ENCODE data around the gene FIG4.

- TF ChIP-seq FOXP2 (optimal IDR thresholded peaks at IDR 0.05; ENCODE audit: control extremely low read depth, extremely low read length, insufficient read depth), result no peak
- no peak for TF ChIP-seq POLR2AphosphoS5 (IDR thresholded peaks at IDR 0.05; ENCODE audit: borderline replicate concordance, low read depth, low read length)
- TF ChIP-seq EZH2 (IDR thresholded peaks at IDR 0.05), result no peak
Observed at GRCh38 chr6:109790131-109790530, 99.0 kb downstream of the FIG4 start.

Measured in SK-N-MC (cell line).